HG03354 (cell line): ENCODE results near the gene NAT8L.

ENCODE experiments used
- ATAC-seq: cut with Tn5 transposase; IDR thresholded peaks from one replicate; pipeline ENCODE4 v1.9.1; 2021; ENCODE audit warnings: mild to moderate bottlenecking; ENCODE audit not compliant: unreplicated experiment, poor library complexity, severe bottlenecking

NAT8L gene

GRCh38 chr4:2085496-2085901, 26.4 kb downstream of the NAT8L start:
- ATAC-seq, result no peak

DNA sequence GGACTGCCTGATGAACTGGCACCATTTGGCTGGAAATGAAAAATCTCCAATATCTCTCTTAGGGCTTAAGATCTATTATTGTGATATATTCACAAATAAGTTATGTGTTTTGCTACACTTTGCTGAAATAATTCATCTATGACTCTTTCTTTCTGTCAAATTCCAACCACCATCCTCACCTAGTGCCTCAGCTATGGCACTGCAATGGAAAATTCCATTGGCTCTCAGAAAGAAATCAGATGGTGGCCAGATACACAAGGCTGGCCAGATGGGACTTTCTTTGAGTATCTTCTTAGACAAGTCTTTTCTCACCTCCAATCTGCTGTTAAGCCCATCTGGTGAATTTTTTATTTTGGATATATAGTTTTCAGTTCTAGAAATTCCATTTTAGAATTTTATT, 28.0 kb downstream of the NAT8L start:
- no peak for ATAC-seq

GRCh38 chr4:2089222-2089621, 30.1 kb downstream of the NAT8L start:
- no peak for ATAC-seq

GRCh38 chr4:2090642-2091041, 31.5 kb downstream of the NAT8L start:
- ATAC-seq, result no peak

DNA sequence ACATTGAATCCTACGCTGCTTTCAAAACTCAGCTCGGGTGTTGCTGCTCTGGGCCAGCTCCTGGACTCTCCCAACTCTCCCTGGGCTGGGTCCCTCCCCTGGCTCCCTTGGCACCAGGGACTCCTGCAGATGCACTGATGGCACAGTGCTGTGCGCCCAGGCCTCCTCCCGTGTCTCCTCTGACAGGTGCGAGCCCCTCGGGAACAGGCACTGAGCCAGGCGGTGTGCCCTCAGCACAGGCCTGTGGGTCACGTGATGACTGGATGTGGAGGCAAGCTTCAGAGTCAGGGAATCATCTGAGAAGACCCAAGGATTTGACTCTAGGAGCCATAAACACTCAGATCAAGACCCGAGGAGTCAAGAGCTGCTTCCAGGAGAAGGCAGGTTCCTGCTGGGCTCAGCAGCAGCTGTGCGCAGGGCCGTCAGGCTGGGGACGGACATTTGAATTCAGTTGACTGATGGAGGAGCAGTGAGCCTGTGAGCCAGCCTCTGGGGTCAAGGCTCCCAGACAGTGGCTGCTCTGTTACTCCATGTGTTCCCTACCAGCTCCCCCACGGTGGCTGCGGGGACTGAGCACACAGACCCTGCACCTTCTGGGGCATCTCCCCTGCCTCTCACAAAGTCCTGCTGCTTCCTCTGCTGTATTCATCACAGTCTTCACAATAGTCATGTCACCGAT, 33.0 kb downstream of the NAT8L start:
- ATAC-seq, result no peak

DNA sequence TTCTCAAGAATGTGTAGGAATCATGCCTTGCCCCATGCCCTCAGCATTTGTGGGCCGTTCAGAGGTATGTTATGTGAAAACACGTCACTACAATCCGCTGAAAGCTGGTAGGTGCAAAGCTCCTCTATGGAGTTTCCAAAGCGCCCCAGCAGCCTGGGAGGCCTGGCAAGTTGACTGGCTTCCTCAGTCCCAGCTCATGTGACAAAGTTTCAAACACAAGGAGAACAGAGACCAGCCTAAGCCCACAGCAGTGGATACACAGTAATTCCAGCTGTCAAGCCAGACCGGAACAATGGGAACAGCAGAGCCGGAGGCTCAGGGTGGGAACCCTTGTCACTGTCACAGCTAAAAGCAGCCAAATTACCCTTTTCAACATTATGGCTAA, 33.5 kb downstream of the NAT8L start:
- no peak for ATAC-seq

- no peak for ATAC-seq
These were observed 34.1 kb downstream of the NAT8L start for GRCh38 chr4:2093265-2093664.

DNA sequence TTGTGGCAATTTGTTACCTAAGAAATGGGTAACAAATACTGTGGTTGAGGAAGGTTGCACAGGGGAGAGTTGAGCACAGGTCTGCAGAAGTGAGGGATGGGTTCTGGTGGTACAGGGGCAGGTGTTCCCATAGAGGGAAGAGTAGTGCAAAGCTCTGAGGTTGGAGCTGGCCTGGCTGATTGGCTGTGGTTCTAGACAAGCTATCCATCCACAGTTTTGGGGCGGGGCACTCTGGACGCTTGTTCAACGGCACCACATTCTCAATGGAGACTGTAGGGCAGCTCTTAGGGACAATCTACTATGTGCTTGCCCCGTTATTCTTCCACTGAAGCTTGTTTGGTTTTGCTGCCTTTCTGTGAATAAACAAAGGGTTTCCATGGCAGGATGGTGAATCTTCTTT, 35.4 kb downstream of the NAT8L start:
- no peak for ATAC-seq

GRCh38 chr4:2095236-2096072, 36.3 kb downstream of the NAT8L start:
- no peak for ATAC-seq

DNA sequence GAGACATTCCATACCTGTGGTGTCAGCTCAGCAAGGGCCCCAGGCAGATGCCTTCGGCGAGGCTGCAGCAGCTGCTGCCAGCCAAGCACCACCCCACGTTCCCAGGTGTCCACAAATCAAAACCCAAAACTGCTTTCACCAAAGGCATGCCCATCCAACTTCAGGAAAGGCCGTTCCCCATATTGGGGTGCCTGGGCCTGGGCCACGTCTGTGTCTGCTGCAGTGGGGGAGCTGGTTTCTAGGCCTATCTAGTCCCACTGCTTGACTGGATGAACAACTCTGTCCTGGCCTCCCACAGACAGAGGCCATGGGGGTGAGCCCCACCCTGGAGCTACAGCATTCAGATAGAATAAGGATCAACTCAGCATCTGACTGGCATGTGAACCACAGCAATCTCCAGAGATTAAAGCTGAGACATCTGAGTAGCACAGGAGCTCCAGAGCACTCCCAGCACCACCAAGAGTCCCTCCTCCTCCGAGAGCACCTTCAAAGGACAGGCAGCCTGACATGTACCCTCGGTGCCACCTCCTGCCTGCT, 37.0 kb downstream of the NAT8L start:
- ATAC-seq, result no peak

DNA sequence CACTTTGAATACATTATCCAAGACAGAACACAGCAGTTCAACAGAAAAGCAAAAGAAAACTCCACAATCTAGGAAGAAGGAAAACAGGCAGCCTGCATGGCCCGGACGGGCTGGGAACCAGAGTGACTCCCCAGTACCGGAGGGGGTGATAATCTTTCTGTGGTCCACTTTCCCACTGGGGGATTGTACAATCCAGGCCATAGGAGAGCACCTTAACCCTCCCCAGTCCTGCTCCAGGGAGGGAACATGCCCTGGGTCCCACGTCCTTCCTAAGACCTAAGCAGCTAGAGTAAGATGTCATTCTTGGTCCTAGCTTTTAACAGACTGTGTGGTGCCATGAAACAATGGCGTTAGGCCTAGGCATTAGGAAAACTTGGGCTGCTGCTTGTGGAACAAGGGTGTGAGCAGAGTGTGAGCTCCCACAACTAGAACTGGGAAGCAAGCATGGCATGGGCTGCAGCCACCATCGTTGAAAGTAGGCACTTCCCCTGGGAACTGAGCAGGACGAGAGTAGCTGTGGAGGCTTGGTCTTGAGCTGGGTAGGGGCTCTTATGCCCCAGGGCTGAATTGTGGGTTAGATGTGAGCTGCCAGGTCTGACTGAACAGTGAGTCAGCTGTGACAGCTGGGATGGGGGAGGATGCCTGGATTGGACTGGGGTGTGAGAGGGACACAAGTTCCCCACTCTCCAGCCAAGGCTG, 42.4 kb downstream of the NAT8L start:
- ATAC-seq, result no peak

DNA sequence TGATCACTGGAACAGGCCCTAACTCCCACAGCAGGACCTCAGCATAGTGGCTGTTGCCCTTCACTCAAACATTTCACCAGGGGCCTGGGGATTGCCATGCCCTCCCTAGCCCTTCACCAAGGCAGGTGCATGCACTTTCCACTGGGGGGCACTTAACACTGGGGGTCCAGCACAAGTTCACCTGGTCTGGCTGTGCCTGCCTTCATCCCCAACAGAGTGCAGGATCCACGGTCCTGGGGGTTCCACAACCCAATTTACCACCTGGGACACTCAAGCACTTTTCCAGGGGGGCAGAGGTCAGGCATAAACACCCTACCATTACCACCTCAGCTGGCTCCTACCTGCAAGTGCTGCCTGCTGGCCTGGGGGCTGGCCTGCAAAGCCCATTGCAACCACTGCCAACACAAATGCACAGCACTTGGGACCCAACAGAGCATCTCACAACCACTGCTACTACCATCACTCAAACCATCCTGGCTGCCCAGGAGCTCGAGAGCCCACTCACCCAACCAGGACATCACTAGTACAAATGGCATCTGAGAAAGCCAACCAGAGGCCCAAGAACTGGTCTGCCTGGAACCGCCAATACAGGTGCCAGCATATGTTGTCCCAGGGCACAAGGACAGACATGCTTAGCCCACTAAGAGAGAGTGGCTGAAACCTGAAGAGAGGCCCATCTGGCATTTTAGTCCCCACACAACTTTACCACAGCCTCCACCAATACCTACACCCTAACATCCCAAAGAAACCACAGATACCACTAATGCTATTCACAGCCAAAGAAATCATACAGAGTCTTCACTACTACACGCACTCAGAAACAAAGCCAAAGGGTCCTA, 43.1 kb downstream of the NAT8L start:
- no peak for ATAC-seq

- ATAC-seq, result no peak
These were observed 44.2 kb downstream of the NAT8L start for GRCh38 chr4:2103127-2103842.

DNA sequence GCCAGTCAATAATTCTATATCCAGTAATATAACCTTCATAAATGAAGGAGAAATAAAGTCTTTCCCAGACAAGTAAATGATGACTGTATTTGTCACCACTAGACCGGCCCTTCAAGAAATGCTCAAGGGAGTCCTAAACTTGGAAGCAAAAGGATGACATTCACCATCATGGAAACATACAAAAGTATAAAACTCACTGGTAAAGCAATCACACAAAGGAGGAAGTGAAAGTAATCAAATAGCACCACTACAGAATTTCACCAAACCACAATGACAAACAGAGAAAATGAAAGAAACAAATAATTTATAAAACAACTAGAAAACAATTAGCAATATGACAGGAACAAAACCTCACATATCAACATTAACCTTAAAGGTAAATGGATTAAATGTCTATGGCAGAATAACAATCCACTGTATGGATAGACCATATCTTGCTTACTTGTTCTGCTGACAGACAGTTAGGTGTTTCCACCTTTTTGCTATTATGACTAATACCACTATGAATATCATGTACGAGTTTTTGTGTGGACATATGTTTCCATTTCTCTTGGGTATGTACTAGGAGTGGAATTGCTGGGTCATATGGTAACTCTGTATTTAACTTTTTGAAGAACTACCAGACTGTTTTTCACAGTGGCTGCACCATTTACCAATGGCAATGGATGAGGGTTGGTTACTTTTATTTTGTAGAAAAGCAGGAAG, 44.9 kb downstream of the NAT8L start:
- ATAC-seq, result no peak

DNA sequence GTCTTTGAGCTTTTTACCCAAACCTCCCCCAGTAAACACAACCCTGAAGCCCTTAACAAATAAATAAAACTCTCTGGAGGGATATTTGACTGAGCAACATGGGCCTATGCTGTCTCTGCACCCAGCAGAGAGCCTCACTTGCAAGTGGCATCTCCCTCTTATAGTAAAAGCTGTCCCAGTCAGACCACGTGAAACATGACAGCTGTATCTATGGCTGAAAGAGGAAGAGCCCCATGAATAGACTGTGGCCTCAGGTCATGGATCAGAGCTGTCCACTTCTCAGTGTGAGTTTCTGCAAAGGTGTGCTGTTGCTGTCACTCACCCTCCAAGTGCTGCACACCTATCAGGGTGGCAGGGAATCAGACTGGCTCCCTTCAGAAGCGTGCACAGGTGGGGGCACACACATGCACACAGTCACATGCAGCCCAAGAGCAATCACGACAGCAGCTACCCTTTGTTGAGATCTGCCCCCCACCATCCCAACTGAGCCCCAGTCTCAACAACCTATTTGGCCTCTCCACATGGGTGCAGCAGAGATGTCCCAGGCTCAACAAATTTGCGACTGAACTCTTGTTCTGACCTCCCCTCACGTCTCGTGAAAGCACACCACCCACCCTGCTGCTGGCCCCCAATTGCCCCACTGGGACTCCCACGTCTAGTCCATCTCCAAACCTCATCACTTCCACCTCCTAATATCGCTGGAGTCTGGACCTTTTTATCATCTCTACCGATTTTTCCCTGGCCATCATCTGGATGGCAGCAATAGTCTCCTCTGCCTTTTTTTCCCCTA, 45.6 kb downstream of the NAT8L start:
- ATAC-seq, result no peak

DNA sequence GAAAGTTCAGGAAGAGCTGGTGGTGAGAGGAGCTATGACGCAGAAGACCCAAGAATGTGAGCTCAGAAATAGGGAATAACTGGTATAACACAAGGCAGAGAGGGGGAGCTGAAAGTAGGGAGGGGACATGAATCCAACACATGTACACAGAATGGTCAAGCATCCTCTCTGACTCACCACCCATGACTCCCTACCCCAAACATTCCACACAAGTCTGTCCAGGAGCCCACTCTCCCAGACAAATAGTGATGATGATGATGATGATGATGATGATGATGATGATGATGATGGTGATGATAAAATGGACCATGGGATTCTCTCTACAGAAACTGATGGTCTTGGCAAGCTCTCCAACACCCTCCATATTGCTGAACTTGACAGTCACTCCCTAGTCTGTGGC, 46.4 kb downstream of the NAT8L start:
- ATAC-seq, result no peak

DNA sequence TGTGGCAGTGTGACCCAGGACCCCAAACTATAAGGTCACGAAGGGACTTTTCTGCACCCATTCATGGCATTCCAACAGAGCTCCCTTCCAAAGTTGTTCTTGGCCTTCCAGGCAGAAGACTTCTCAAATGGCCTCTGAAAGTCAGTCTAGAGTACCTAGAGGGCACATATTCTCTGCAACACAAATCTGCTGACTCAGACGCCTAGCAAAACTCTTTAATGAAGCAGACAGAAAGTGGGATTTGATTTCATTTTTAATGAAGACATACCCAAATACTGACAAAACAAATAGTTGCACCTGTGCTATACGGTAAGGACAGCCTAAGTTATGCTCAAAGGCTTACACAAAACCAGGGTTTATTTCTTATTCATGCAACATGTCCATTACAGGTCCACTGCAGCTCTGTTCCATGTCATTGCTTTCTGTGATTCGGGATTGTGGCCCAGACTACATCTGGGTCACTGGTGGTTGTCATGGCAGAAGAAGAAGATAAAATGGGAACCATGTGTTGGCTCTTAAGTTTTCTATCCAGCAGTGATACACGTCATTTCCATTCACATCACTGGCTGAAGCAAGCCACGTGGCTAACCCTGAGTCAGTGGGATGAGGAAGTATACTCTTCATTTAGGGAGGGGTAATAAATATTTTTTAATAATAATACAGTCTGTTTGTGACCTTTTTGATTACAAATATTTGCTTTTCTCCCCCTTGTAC, 57.7 kb downstream of the NAT8L start:
- ATAC-seq, result no peak
